ENCODE measurements around the gene CHRNB1. TPM values are rescaled to one million over a fixed set of nuclear protein-coding genes. Genes with fewer than 3 reads are reported as not detected.

The CHRNB1 gene
- total and polyA plus RNA-seq, 2 of the 8 experiments (the other 6 are each of a cell fraction or from before 2014, with no cell fraction given), result 14.1 to 28.2 TPM

- Histone ChIP-seq H3K4me3 (ENCODE audit: extremely low read depth in 1 of 4, insufficient read depth in 2 of 4, low read depth in 3 of 4, low read length in 4 of 4) (no peak overlapping the region), H2AK5ac (ENCODE audit: low read depth, low read length) (no peak overlapping the region), H3K23me2 (ENCODE audit: low read depth, low read length) (peaks cover 6% of the 10 kb centered on the region), H3K14ac (ENCODE audit: insufficient read length) (no peak overlapping the region), H2BK12ac (ENCODE audit: low read depth, low read length) (no peak overlapping the region), H3K27me3 (replicated peaks in 1 of 4; ENCODE audit: control insufficient read depth in 3 of 4, extremely low read depth in 1 of 4, insufficient read depth in 3 of 4, low read length in 3 of 4) (peaks cover 0 to 2% (median 0%) of the 10 kb centered on the region in 4 experiments; a peak in 2 of 7 replicates), H4K20me1 (replicated peaks in 1 of 2; ENCODE audit: control insufficient read depth in 1 of 2, insufficient read depth in 2 of 2, low read length in 2 of 2) (no peaks in the 10 kb centered on the region), H3K9ac (replicated peaks in 1 of 4; ENCODE audit: extremely low read depth in 1 of 4, low read depth in 3 of 4, low read length in 3 of 4) (no peak overlapping the region), H3K23ac (ENCODE audit: insufficient read length) (no peak overlapping the region), H2BK15ac (ENCODE audit: low read length) (no peak overlapping the region), H2AFZ (ENCODE audit: low read length) (no peak overlapping the region), H4K8ac (ENCODE audit: extremely low read depth, insufficient read depth, low read length) (no peak overlapping the region), H3K4me1 (replicated peaks in 1 of 4; ENCODE audit: control insufficient read depth in 3 of 4, insufficient read depth in 4 of 4, low read length in 3 of 4) (peaks cover 0 to 3% (median 1%) of the 10 kb centered on the region in 4 experiments; a peak in 4 of 7 replicates), H3K27ac (ENCODE audit: low read depth, low read length) (no peak overlapping the region), H2BK120ac (replicated peaks; ENCODE audit: low read depth, low read length) (no peak overlapping the region), H4K5ac (ENCODE audit: insufficient read length, low read depth, low read length) (no peak overlapping the region), H3K9me3 (ENCODE audit: insufficient read depth in 2 of 2, low read depth in 1 of 2, low read length in 1 of 2) (no peaks in the 10 kb centered on the region), H3K56ac (replicated peaks; ENCODE audit: insufficient read length, low read depth, low read length) (no peak overlapping the region), H3K4ac (replicated peaks; ENCODE audit: insufficient read length, low read depth, low read length) (no peak overlapping the region), H3K79me2 (ENCODE audit: control insufficient read depth in 1 of 2, insufficient read depth in 2 of 2, low read length in 2 of 2) (no peaks in the 10 kb centered on the region), H3K36me3 (ENCODE audit: control insufficient read depth in 2 of 4, insufficient read depth in 4 of 4, low read length in 3 of 4) (no peaks in the 10 kb centered on the region), H3K4me2 (ENCODE audit: insufficient read depth in 1 of 2, low read depth in 2 of 2, low read length in 2 of 2) (no peak overlapping the region), H3K18ac (ENCODE audit: extremely low read depth, low read length) (no peak overlapping the region), H2BK20ac (ENCODE audit: low read length) (no peak overlapping the region), H3K79me1 (ENCODE audit: low read depth, low read length) (no peaks in the 10 kb centered on the region), H4K91ac (replicated peaks; ENCODE audit: insufficient read length, low read length) (no peak overlapping the region), H2BK5ac (ENCODE audit: low read depth, low read length) (no peak overlapping the region)
- TF ChIP-seq TAF7 (optimal IDR thresholded peaks at IDR 0.05; ENCODE audit: borderline replicate concordance, low read depth, low read length) (no peak), EZH2 (IDR thresholded peaks at IDR 0.05; ENCODE audit: low read depth, low read length, severe bottlenecking) (no peak), JUN (IDR thresholded peaks at IDR 0.05; ENCODE audit: low read depth, low read length) (no peak), RNF2 (IDR thresholded peaks at IDR 0.05; ENCODE audit: borderline replicate concordance, low read depth, low read length, missing control alignments, poor library complexity, severe bottlenecking) (no peak), KDM1A (IDR thresholded peaks at IDR 0.05; ENCODE audit: borderline replicate concordance, low read length) (no peak), JUND (IDR thresholded peaks at IDR 0.05; ENCODE audit: low read length) (no peak), POLR2A (IDR thresholded peaks at IDR 0.05; ENCODE audit: control extremely low read depth in 1 of 2, low read depth in 2 of 2, low read length in 2 of 2) (no peak)
- FAIRE-seq, result no peak
- WGBS, 2 experiments (ENCODE audit: extremely low coverage in 1 of 2, insufficient coverage in 1 of 2, insufficient read length in 1 of 2, insufficient replicate concordance in 2 of 2, low coverage in 1 of 2, low lambda C conversion rate in 2 of 2, missing lambda C conversion rate in 1 of 2), result 94% methylated on average over 1 of the region's 1 CpG; no CpG with 5 or more reads in 1 of the 2 experiments
- POLR2A ChIA-PET (ENCODE audit: partially characterized antibody), result interaction anchor here (1.2 to 2.2 kb wide), 5 partner anchors 25 to 54 kb away, joined by 3 to 6 read pairs (median 4); partner anchors contain the start of gene TMEM256
- CTCF ChIA-PET (ENCODE audit: partially characterized antibody), result interaction anchor here (0.6 to 2.4 kb wide), 3 partner anchors 18 to 56 kb away, joined by 3 to 6 read pairs (median 4); no protein-coding TSS in a partner anchor
- no peak for DNase-seq (ENCODE audit: low read depth in 1 of 2, low spot score in 2 of 2)
These were observed 13.6 kb upstream of the CHRNB1 start for GRCh38 chr17:7431231-7431630.
